B cell (primary cell): Measurements from ENCODE around the gene PRR14L. TPM values are rescaled to one million over a fixed set of nuclear protein-coding genes. Genes with fewer than 3 reads are reported as not detected.
"Not testable (repeated sequence)": the region's sequence is repeated elsewhere in the genome, so short reads cannot be mapped to it uniquely, and the experiment has no call there.

Experiments used
- ATAC-seq: fragments of 200-7000 bp; cut with Tn5 transposase; one replicate; pipeline ENCODE4 v1.10.0; 2021; ENCODE audit warnings: low read depth, mild to moderate bottlenecking, moderate number of reproducible peaks, moderate library complexity
- CTCF ChIA-PET: fragments of 350-600 bp; sonication (Branson Sonifier 250); formaldehyde crosslinking; loops from one replicate; lab custom pipeline; 2021; ENCODE audit warnings: antibody characterized with exemption, inconsistent platforms; lab: Charles Lee
- POLR2A ChIA-PET: fragments of 350-600 bp; sonication (Branson Sonifier 250); formaldehyde crosslinking; loops from one replicate; lab custom pipeline; 2021; ENCODE audit warnings: antibody characterized with exemption; lab: Charles Lee
- DNase-seq: peaks from one replicate; pipeline ENCODE4 v3.0.0; 2013
- H2AFZ ChIP-seq: 2 replicates; pipeline ENCODE4 v1.6.1; 2012; ENCODE audit warnings: mild to moderate bottlenecking, low read depth, low read length; ENCODE audit not compliant: insufficient read depth, poor library complexity, severe bottlenecking
- H3K27ac ChIP-seq, 2 donors: 1 replicate in 1 of 2; 2 replicates in 1 of 2; pipeline ENCODE4 v1.5.1; 2012 to 2013; ENCODE audit warnings: low read length in 2 of 2, mild to moderate bottlenecking in 2 of 2, moderate library complexity in 1 of 2
- H3K27me3 ChIP-seq, 4 experiments: fragments of 200-600 bp in 1 of 4; sonication (generic) in 1 of 4; replicated peaks in 1 of 4; 1 replicate in 2 of 4; 2 replicates in 2 of 4; pipeline versions ENCODE4 v1.6.1 to v1.7.0; 2013 to 2016; ENCODE audit warnings: low read length in 3 of 4, mild to moderate bottlenecking in 2 of 4, mixed read lengths in 1 of 4, moderate library complexity in 1 of 4; ENCODE audit not compliant: insufficient read depth in 4 of 4, control insufficient read depth in 3 of 4; ENCODE audit errors: control extremely low read depth in 1 of 4
- H3K36me3 ChIP-seq, 2 experiments: replicated peaks in 1 of 2; 1 replicate in 1 of 2; 2 replicates in 1 of 2; pipeline versions ENCODE4 v1.6.1 to v1.7.1; 2013; ENCODE audit warnings: low read length in 1 of 2; ENCODE audit not compliant: insufficient read depth in 2 of 2, control insufficient read depth in 1 of 2; ENCODE audit errors: control extremely low read depth in 1 of 2, extremely low read depth in 1 of 2
- H3K4me1 ChIP-seq, 2 donors: fragments of 200-600 bp in 1 of 2; sonication (generic) in 1 of 2; 1 replicate in 1 of 2; 2 replicates in 1 of 2; pipeline versions ENCODE4 v1.5.1 to v1.6.1; 2013 to 2017; ENCODE audit warnings: low read length in 2 of 2; ENCODE audit not compliant: control insufficient read depth in 2 of 2, insufficient read depth in 2 of 2
- H3K4me2 ChIP-seq: replicated peaks from 2 replicates; pipeline ENCODE3; 2012; ENCODE audit warnings: mild to moderate bottlenecking, low read depth, low read length; ENCODE audit not compliant: poor library complexity, severe bottlenecking
- H3K4me3 ChIP-seq, 5 experiments: fragments of 200-600 bp in 1 of 5; sonication (generic) in 1 of 5; 1 replicate in 3 of 5; 2 replicates in 2 of 5; pipeline versions ENCODE4 v1.5.1 to v1.7.0; 2011 to 2016; ENCODE audit warnings: low read length in 4 of 5, mild to moderate bottlenecking in 4 of 5, low read depth in 2 of 5, control low read depth in 1 of 5, moderate library complexity in 1 of 5; ENCODE audit not compliant: insufficient read depth in 1 of 5; ENCODE audit errors: control extremely low read depth in 1 of 5, extremely low read depth in 1 of 5
- H3K79me2 ChIP-seq: fragments of 200-600 bp; sonication (generic); one replicate; pipeline ENCODE4 v1.6.0; 2016; ENCODE audit warnings: low read length; ENCODE audit not compliant: control insufficient read depth, insufficient read depth
- H3K9ac ChIP-seq: fragments of 200-600 bp; sonication (generic); 2 replicates; pipeline ENCODE4 v1.6.1; 2017; ENCODE audit warnings: mild to moderate bottlenecking, low read length, moderate library complexity
- H3K9me3 ChIP-seq, 3 donors: one replicate each; pipeline versions ENCODE4 v1.6.1 to v1.7.1; 2013; ENCODE audit warnings: low read length in 2 of 3; ENCODE audit not compliant: control insufficient read depth in 2 of 3, insufficient read depth in 1 of 3; ENCODE audit errors: control extremely low read depth in 1 of 3
- H4K20me1 ChIP-seq: 2 replicates; pipeline ENCODE4 v1.6.0; 2012; ENCODE audit warnings: mild to moderate bottlenecking, low read length; ENCODE audit not compliant: insufficient read depth, control insufficient read depth, poor library complexity, severe bottlenecking
- H3K27ac Mint-ChIP-seq: one replicate; pipeline ENCODE4 v1.8.0; 2021; ENCODE audit warnings: mixed read lengths
- H3K27me3 Mint-ChIP-seq: one replicate; pipeline ENCODE4 v1.8.0; 2021; ENCODE audit warnings: mixed read lengths
- H3K4me1 Mint-ChIP-seq: one replicate; pipeline ENCODE4 v1.8.0; 2021; ENCODE audit warnings: mixed read lengths
- H3K4me3 Mint-ChIP-seq: one replicate; pipeline ENCODE4 v1.8.0; 2021; ENCODE audit warnings: mixed read lengths
- H3K9me3 Mint-ChIP-seq: one replicate; pipeline ENCODE4 v1.8.0; 2022; ENCODE audit warnings: mixed read lengths; ENCODE audit not compliant: insufficient read depth
- CTCF ChIP-seq: fragments of 200-600 bp; IDR thresholded peaks from one replicate; pipeline ENCODE4 v1.8.0; 2022; ENCODE audit warnings: antibody characterized with exemption, mild to moderate bottlenecking
- EZH2 ChIP-seq: IDR thresholded peaks from 2 replicates; pipeline ENCODE4 v1.6.1; 2012; ENCODE audit warnings: borderline replicate concordance, low read depth, mild to moderate bottlenecking, moderate library complexity, low read length; ENCODE audit not compliant: insufficient read depth, poor library complexity, severe bottlenecking
- WGBS: methylation state at CpG from one replicate; pipeline ENCODE4 v1.1.5; 2013; ENCODE audit warnings: missing lambda C conversion rate; ENCODE audit not compliant: insufficient coverage; 5-methylcytosine and 5-hydroxymethylcytosine counted together
- intact Hi-C: fragments of 100-400 bp; cut with micrococcal nuclease; formaldehyde crosslinking; loops from one replicate; pipeline ENCODE4 v1.10.0; 2022
- polyA plus RNA-seq: library from polyadenylated mRNA; depleted of rRNA; stranded (reverse); fragments of >200 nt; gene quantifications from 2 replicates; pipeline ENCODE4 v1.2.3, GENCODE V29; 2012
- total RNA-seq, 2 donors: library from RNA; stranded (reverse); fragments of 120-200 nt in 1 of 2; gene quantifications; 1 replicate in 1 of 2; 2 replicates in 1 of 2; pipeline versions ENCODE4 v1.2.3 to v1.2.4, GENCODE V29; 2013 to 2022

Gene PRR14L
- total and polyA plus RNA-seq, 2 donors (not counting 1 experiment from before 2014, with no cell fraction given) = 8.5 to 69.6 TPM

DNA sequence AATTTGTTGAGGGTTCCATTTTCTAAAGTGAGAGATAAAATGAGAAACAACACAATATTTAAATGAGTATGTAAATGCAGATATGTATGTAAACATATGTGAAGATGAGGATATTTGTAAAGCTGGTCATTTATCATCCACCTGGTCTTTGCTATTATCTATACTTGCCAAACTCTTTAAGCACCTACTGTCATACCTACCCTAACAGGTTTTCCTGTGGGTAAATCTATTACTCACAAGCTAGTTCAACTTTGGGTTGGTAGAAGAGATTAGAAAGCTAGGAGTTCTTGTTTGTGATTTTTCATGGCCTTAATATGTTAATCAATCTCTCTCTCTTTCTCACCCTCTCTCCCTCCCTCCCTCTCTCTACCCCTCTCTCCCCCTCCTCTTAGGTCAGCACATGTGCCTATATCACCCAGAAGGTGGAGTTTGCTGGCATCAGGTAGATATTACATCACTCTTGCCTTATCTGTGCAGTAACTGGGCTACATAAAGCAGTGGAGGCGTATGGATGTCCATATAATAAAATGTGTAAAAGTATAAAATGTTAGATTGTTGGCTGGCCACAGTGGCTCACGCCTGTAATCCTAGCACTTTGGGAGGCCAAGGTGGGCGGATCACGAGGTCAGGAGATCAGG lies 18.6 kb upstream of the PRR14L start:
- CTCF ChIA-PET = interaction anchor here (0.7 to 1.1 kb wide), 2 partner anchors 21 to 102 kb away, joined by 3 to 4 read pairs; no protein-coding TSS in a partner anchor
- Histone ChIP-seq H3K27ac (no peak overlapping the region), H3K79me2 (no peaks in the 10 kb centered on the region), H3K4me2 (no peak overlapping the region), H3K9ac (no peak overlapping the region), H3K36me3 (peaks cover 9 to 53% of the 10 kb centered on the region in 2 experiments), H3K9me3 (no peaks in the 10 kb centered on the region), H2AFZ (no peak overlapping the region), H3K4me3 (no peak overlapping the region), H4K20me1 (no peaks in the 10 kb centered on the region), H3K4me1 (no peaks in the 10 kb centered on the region), H3K27me3 (no peaks in the 10 kb centered on the region)
- Mint-ChIP-seq H3K4me1 (no peaks in the 10 kb centered on the region), H3K27me3 (no peaks in the 10 kb centered on the region), H3K9me3 (no peaks in the 10 kb centered on the region), H3K4me3 (no peak overlapping the region), H3K27ac (no peak overlapping the region)
- no peak for DNase-seq
- no peak for ATAC-seq
- intact Hi-C loops = no loop called here
- POLR2A ChIA-PET = no interaction called here
- 86% methylated on average over 2 of the region's 4 CpGs for WGBS
- TF ChIP-seq EZH2 = no peak
- TF ChIP-seq CTCF = no peak

- H3K9ac ChIP-seq = no peak overlapping the region
- H3K4me3 Mint-ChIP-seq = no peak overlapping the region
- ChIA-PET POLR2A (interaction anchor here (0.7 kb wide), 1 partner anchor 97 kb away, joined by 4 read pairs; no protein-coding TSS in a partner anchor), CTCF (no interaction called here)
- H3K4me3 ChIP-seq = no peak overlapping the region
- DNase-seq (no peak), ATAC-seq (no peak)
- no peaks in the 10 kb centered on the region for H3K4me1 Mint-ChIP-seq
- no peaks in the 10 kb centered on the region for H3K4me1 ChIP-seq
- no peak overlapping the region for H3K27ac Mint-ChIP-seq
- no peak overlapping the region for H2AFZ ChIP-seq
- TF ChIP-seq CTCF (no peak), EZH2 (no peak)
- intact Hi-C loops = no loop called here
- H3K9me3 ChIP-seq = no peaks in the 10 kb centered on the region
- H3K4me2 ChIP-seq = no peak overlapping the region
- no peak overlapping the region for H3K27ac ChIP-seq
- peaks cover 5% of the 10 kb centered on the region for H3K79me2 ChIP-seq
- H3K9me3 Mint-ChIP-seq = no peaks in the 10 kb centered on the region
- no peaks in the 10 kb centered on the region for H3K27me3 Mint-ChIP-seq
- no peaks in the 10 kb centered on the region for H4K20me1 ChIP-seq
- no peaks in the 10 kb centered on the region for H3K27me3 ChIP-seq
- WGBS = 100% methylated on average over 2 of the region's 3 CpGs
- H3K36me3 ChIP-seq = peaks cover 14 to 41% of the 10 kb centered on the region in 2 experiments
These were observed 14.9 kb upstream of the PRR14L start for GRCh38 chr22:31764785-31765184.

DNA sequence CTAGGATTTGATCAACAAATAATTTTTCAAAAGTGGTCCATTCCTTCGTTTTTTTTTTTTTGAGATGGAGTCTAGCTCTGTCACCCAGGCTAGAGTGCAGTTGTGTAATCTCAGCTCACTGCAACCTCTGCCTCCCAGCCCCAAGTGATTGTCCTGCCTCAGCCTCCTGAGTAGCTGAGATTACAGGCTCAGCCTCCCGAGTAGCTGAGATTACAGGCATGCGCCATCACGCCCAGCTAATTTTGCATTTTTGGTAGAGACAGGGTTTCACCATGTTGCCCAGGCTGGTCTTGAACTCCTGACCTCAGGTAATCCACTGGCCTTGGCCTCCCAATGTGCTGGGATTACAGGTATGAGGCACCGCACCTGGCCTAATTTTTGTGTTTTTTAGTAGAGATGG lies 8.9 kb upstream of the PRR14L start:
- Histone ChIP-seq H3K79me2 (peaks cover 24% of the 10 kb centered on the region), H3K36me3 (peaks cover 5 to 19% of the 10 kb centered on the region in 2 experiments)
- H3K4me3 Mint-ChIP-seq, H3K9me3 Mint-ChIP-seq, H3K9me3 ChIP-seq, H3K9ac ChIP-seq, H3K27ac ChIP-seq, H3K27ac Mint-ChIP-seq, H3K4me1 ChIP-seq, POLR2A ChIA-PET, H3K4me3 ChIP-seq, H3K27me3 ChIP-seq, intact Hi-C loops, ATAC-seq, H3K4me2 ChIP-seq, DNase-seq, H3K27me3 Mint-ChIP-seq, H4K20me1 ChIP-seq, H2AFZ ChIP-seq: not testable (repeated sequence)
- 98% methylated on average over 5 of the region's 5 CpGs for WGBS
- CTCF ChIA-PET = interaction anchor here (1.1 kb wide), 1 partner anchor 9 kb away, joined by 3 read pairs; the partner anchor contains the start of gene PRR14L
- peaks cover 14% of the 10 kb centered on the region for H3K4me1 Mint-ChIP-seq
